Putamen (tissue), 1 donor: ENCODE data around the gene F12.
"Not testable (repeated sequence)": the region's sequence is repeated elsewhere in the genome, so short reads cannot be mapped to it uniquely, and the experiment has no call there.

Source experiments
- DNase-seq: peaks from one replicate; pipeline ENCODE4 v3.0.0-alpha.2; 2016; ENCODE audit warnings: low spot score

The F12 gene

DNA sequence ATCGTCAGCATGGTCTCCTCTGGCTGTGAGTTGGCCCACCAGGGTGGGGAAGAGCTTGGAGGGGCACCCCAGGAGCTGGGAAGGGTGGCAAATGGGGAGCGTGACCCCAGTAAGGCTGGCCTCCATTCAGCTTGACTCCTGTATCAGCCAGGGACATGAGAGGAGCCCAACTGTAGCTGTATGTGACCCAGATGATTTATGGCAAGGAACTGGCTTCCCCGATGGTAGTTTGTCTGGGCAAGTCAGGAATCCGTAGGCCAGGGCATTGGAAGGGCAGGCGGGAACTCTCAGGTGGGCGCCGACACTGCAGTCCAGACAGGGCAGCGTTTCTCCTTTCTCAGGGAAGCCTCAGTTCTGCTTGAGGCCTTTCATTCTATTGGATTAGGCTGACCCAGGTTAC is 22.8 kb downstream of the F12 start:
- no peak for DNase-seq

GRCh38 chr5:177385720-177386119 is 23.6 kb downstream of the F12 start:
- no peak for DNase-seq

DNA sequence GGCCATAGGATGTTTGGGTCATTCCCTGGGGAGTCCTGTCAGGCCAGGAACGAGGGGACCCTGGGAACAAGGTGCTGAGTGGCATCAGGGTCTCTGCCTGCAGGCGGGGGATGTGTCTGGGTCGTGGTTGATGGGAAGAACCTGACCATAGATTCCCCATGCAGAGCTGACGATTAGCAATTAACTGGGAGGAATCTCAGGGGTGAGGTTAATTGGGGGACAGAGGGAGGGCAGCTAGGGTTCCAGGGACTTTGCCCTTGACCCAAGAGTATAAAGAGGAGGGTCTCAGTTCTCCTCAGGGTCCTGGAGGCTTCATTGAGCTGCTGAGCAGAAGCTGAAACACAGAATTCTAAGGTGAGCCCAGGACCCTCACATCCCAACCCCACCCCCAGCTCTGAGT is 25.2 kb downstream of the F12 start, which contains the start of gene SLC34A1:
Gene SLC34A1 (plus strand): TSS at position 301 of the 400 bp plus-strand sequence. CDS start 1,308 bp downstream, outside the sequence.
- DNase-seq, result no peak

GRCh38 chr5:177383181-177383580 is 26.2 kb downstream of the F12 start:
- DNase-seq, result no peak

GRCh38 chr5:177382423-177383029 is 26.8 kb downstream of the F12 start:
- DNase-seq, result no peak

DNA sequence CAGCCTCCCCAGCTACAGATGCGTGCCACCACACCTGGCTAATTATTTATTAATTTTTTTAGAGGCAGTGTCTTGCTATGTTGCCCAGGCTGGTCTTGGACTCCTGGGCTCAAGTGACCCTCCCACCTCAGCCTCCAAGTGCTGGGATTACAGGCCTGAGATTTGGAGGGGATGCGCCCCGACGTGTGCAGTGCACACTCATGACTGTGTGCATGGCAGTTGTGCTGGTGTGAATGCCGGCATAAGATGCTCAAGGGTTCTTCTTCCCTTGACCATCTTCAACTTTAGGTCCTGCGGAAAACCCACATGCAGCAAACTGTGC is 28.6 kb downstream of the F12 start:
- no peak for DNase-seq

DNA sequence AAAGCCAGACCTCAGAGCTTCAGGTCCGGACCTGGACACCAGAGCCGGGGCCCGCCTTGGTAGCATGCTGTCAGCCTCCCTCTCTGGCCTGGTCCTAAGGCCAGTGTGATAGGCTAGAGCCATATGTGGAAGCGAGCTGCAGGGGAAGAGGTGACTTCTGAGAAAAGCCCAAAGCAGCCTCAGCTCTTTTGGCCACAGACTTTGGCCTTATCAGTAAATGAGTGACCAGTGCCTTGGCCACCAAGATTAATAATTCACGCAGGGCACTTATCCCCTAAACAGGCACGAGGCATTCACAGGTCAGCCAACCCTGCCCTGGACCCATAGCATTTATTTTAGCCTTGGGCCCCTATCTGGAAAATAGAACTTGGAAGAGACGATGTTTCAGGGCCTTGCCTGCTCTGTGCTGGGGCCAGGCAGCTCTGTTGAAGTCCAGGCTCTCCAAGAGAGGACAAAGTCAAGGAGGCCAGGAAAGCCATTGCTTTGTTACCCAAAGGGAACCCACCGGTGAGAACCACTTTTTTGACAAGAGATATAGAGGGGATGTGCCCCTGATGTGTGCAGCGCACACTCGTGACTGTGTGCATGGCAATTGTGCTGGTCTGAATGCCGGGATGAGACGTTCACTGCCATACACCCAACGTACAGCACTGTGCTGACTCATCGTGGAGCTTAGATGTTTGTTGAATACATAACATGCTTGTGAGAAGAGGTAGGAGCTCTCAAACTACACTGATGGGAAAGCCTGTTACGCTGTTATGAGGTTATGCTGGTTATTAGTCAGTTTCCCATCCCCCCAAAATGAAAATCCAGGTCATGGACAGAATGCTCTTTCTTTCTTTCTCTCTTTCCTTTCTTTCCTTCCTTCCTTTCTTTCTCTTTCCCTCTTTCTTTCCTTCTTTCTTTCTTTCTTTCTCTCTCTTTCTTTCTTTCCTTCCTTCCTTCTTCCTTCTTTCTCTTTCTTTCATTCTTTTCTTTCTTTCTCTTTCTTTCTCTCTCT is 30.2 kb downstream of the F12 start:
- no peak for DNase-seq

DNA sequence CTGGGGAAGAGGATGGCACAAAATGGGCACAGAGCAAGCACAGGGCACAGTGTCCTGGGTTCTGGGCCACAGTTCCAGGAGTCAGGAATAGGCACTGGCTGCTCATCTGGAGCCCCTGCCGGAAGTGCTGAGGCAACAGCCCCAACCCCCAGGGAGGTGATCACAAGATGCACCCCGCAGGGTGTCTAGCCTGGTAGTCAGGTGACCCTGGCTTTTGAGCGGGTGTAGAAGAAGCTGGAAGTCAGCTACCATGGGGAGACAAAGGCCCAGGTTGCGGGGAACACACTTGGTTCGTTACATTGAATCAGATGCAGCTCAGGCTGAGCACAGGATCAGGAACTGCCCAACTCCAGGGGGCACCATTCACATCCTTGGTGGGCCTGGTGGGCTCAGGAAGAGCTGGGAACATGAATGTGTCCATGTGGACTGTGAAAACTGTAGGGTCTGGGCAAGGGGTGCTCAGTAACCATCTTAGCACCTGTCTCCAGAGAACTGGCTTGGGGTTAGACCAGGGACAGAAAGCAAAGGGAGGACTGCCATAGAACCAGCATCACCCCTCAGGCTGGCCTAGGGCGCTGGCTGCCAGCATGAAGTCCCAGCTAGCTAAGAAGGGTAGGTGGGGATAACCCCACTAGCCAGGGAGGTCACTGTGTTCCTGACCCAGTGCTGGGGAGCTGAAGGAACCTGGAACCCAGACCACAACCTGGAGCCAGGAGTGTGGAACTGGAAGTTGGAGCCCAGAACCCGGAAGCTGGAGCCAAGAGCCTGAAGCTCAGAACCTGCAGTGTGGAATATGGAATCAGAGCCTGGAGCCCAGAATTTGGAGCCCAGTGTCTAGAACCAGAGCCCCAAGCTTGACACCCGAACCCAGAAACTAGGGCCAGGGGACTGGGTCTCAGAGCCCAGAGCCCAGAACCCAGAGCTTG is 31.2 kb downstream of the F12 start:
- no peak for DNase-seq

- DNase-seq, result no peak
These were observed 33.3 kb downstream of the F12 start for GRCh38 chr5:177376107-177376506.

- DNase-seq, result not testable (repeated sequence)
These were observed 33.8 kb downstream of the F12 start for GRCh38 chr5:177375516-177375915.

GRCh38 chr5:177374211-177374610 is 35.2 kb downstream of the F12 start:
- DNase-seq, result no peak

DNA sequence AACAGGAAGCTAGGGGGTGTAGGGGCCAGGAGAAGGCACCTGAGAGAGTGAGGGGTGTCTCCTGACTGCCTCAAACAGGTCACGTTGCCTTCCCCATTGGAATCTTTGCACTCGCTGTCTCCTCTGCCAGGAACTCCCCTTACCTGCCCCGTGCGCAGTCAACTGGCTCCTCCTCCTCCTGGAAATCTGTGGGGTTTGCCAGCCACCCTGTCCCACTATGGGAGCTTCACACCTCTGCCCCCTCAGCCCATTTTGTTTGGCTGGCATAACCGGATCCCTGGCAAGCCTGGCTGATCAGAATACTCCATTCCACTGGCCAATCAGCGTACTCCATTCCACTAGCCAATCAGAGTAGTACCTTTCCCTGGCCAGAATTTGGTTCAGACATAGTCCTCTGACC is 35.6 kb downstream of the F12 start:
- DNase-seq, result no peak

GRCh38 chr5:177372910-177373309 is 36.5 kb downstream of the F12 start:
- no peak for DNase-seq

DNA sequence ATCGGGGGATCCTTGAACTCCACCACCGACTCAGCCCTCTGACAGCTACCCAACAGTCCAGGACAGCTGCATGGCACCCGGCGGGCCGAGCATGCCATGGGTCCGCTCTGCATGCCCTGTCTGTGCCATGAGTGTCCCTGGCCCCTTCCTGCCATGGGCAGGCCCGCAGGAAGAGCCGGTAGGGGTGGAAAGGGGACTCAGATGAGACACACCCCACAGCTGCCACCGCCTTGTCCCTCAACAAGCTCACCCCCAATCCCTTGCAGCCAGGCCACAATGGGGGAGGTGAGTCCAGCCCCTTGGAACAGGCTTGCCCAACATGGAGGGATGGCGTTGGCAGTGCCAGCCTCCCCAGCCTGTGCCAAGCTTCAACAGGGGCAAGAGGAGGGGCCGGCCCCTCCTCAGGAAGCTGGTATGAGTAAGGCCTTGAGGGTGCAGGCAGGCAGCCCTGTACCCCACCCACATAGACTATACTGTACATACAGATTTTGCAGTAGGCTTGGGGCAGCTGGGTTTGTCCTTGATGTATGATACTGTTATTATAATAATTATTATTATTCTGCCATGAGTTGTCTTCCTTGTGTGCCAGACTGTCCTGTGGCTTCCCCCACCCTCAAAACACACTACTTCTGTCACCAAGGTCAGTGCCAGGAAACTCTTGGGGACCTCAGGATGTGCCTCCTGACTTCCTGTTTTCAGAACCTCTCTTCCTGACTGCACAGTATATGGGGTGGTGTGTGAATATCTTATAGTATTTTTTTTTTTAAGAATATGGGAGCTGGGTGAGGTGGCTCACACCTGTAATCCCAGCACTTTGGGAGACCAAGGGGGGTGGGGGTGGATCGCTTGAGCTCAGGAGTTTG is 37.1 kb downstream of the F12 start:
- DNase-seq, result no peak

- no peak for DNase-seq
These were observed 38.0 kb downstream of the F12 start for GRCh38 chr5:177371120-177372033.

GRCh38 chr5:177370488-177371119 is 38.8 kb downstream of the F12 start:
- DNase-seq, result no peak

GRCh38 chr5:177369645-177370440 is 39.5 kb downstream of the F12 start:
- DNase-seq, result no peak

DNA sequence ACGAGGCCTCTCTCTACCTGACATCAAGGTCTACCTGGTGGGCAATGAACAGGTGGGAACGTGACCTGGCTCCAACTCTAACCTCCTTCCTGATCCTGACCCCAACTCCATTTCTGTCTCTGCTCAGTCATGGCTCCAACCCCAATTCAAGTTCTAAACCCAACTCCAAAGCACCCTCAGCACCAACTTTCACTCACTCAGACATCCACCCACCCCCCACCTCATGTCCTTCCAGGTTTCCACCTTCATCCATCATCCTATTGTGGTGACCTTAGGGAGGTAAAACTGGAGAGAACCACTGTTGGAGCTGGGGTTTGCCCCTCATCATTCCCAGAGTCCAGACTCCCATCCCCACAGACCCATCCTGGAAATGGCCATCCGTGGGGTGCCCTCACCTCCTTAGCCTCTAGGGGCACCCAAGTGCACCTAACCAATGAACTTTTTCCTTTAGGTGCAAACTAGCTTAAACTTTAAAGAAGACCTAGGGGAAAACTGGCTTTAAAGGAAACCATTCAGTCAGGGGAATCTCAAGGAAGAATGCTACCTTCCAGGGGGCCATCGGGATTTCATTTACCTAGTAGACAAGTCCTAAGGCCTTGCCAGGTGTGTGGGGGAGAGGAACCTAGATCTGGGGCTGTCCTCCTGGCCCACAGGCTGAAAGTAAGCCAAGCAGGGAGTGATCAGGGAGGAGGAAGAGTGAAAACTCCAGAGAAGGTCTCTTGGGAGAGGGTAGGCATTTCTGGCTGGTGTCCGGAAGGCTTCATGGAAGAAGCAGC is 40.3 kb downstream of the F12 start:
- DNase-seq, result no peak
